HG03520 (cell line): ENCODE data around the gene CORO7.

ENCODE experiments used
- ATAC-seq: cut with Tn5 transposase; IDR thresholded peaks from one replicate; pipeline ENCODE4 v1.9.1; 2021; ENCODE audit warnings: mild to moderate bottlenecking, moderate library complexity; ENCODE audit not compliant: unreplicated experiment

The CORO7 gene

DNA sequence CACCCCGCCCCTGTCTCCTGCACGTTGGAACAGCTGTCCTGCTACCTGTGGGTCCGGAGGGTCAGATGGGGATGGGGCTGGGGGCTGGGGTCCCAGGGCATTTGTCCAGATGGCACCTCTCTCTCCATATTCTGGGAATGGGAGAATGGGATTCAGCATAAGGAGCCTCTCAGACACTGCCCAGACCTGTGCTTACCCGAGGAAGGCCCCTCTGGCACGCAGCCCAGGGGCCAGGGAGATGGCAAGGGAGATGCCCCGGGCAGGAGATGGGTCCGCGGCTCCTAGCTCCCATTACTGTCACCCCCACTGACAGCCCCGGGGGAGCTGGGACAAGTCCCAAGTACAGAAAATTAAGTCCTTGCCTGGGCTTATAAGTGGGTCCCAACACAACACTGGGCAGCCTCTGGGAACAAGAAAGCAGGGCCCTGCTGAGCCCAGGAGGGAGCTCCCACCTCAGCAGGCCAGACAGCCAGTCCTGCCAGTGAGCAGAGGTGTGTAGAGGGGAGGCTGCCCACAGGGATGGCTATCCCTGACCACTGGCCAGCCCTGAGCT lies 43.0 kb downstream of the CORO7 start:
- ATAC-seq = no peak

DNA sequence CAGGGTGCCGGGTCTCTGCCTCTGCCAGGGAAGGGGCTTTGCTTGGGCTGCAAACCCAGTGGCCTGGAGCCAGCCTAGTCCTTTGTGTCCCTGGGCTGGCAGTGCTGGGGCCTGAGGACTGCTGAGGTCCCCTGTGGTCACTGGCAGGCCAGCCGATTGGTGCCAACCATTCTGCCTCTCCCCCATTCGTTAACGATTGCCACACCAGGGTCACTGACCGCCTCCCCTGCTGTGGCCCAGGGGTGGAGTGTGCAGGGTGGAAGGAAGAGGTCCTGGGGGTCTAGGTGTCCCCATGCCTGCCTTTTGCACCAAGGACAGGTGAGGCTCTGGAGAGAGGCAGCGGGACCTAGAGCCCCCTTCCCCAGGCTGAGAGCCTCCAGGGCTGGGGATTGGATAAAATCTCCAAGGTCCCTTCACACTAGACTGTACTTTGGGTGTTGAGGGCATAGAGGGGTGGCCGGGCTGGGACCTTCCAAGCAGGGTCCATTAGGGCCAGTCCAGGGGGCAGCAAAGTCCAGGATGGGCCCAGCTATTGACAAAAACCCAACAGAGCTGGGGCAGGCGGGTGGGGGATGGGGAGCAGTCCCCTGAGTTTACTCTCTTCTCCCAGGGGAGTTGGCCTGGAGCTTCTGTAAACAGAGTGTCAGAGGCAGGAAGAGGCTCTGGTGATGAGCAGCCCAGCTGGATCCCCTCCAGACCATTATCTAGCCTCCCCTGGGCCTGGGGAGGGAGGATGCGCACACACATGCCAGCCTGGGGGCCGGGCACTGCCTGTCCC lies 43.6 kb downstream of the CORO7 start:
- ATAC-seq = no peak

DNA sequence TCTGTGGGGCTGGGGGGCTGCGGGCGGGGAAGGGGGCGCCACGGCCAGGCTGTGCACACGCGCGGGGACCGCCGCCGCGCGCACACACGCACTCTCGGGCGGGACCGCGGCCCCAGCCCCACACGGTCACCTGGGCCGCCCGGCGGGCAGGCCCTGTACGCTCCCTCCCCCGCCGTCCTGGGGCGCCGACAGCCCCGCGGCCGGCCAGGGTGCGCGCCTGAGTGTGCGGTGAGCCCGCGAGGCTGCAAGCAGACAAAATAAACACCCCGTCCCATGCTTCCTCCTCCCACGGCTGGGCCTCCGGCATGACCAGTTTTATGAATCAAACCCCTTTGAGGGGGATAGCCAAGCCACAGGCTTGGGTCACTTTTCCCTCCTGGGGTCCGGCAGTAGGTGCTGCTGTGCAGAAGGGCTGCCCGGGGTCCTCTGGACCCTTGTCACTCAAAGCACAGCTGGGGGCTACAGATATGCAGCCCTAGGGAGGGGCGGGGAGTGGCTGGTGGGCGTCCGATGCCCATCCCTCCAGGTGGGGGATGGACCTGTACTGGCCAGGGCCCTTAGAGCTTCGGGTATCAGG lies 44.3 kb downstream of the CORO7 start:
- no peak for ATAC-seq

DNA sequence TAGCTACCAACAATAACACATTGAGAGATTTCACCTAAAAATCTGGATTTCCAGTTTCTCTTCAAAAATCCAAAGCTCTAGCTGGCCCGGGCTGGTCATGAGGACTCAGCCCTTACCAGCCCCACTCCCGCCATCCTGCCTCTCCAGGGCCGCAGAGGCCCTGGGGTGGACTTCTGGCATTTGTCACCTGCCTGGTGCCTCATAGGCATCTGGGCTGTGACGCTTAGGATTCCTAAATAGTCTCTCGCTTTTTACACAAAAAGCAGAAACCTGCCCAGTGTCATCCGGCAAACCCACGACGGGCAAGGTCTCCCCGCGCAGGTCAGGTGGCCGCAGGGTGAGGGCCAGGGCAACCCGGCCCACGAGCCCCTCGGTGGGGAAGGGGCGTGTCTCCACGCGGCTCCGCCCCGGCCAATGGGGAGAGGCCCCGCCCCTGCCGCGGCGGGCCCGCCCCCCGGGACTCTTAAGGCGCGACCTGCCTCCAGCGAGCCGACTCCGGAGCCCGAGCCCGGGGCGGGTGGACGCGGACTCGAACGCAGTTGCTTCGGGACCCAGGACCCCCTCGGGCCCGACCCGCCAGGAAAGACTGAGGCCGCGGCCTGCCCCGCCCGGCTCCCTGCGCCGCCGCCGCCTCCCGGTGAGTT lies 44.9 kb downstream of the CORO7 start, which contains the start of gene VASN:
Gene VASN (plus strand): TSS at position 492 of the 644 bp plus-strand sequence. CDS start 9,030 bp downstream, outside the sequence.
- ATAC-seq = peak; percentile 52

DNA sequence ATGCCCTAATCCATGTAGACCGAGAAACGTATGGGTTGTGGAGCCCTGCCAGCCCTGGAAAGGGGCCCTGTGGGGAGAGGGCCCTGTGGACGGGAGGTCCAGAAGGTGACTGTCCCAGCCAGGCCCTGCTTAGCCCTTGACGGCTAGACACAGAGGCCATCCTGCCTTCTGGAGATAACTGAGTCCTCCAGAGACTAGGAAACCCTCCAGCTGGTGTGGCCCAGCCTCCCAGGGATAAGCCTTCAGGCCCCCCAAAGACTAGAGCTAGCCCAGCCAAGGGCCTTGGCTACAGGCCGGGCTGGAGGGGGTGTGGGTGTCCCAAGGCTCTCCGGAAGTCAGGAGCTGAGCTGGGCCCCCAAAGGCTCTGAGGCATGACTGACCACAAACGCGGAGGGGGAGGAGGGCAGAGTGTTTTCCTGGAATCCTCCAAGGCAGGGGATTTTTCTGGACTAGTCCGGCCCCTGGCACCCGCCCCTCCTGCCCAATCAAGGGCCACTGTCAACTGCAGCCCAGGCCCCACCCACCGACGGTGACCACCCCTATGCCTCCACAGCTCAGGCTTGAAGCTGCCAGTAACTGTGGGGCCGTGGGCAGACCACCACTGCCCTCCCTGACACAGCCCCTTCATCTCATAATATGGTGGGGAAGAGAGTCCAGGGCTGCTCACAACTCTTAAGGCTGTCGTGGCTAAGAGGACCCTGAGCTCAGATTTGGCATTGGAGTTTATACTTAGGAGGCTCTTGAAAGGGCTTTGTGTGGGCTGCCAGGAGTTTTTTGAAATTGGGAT lies 45.6 kb downstream of the CORO7 start:
- ATAC-seq = no peak

DNA sequence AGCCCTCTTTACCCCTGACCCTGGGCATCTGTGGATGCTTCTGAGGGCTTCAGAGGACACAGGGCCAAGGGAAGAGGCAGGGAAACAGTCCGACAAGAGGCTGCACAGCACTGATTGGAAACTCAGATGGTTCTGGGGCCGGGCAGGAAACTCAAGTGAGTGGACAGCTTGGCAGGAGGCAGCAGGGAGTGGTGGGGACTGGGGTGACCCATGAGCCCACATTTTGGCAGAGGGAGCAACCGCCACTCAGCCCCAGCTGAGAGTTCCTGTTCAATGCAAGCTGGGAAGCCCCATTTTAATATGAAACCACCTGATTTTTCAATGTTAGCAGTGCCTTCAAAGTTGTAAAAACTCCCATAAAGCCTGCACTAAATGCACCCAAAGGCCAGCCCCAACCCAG lies 46.2 kb downstream of the CORO7 start:
- ATAC-seq = no peak

DNA sequence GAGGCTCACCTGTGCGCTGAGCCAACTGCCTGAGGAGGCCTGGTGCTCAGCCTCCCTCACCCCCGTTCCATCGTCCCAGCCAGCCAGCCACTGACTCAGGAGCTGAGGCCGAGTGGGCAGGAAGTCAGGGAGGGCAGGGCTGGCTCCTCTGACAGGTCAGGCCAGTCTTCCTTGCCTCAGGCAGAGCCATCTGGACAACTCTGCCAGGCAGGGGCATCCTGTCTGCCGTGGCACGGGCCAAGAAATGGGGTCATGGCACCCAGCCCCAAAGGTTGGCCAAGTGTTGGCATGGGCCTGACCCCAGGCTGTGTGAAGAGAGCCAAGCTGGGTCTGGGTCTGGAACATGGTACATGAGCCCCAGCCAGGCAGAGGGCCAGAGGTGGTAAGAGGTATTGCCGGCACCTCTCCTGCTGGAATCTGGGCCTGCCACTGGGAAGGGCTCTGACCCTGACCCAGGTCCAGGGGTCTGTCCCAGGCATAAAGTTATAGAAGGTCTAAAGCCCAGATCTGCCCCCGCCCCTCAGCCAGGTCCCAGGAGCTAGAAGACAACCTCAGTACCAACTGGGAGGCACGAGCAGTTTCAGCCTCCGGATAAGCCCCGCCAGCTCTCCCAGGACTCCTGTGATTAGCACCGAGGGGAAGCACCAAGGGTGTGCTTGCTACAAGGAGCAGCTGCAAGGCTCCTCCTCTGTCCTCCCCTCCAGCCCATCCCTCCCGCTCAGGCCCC lies 47.2 kb downstream of the CORO7 start:
- no peak for ATAC-seq

DNA sequence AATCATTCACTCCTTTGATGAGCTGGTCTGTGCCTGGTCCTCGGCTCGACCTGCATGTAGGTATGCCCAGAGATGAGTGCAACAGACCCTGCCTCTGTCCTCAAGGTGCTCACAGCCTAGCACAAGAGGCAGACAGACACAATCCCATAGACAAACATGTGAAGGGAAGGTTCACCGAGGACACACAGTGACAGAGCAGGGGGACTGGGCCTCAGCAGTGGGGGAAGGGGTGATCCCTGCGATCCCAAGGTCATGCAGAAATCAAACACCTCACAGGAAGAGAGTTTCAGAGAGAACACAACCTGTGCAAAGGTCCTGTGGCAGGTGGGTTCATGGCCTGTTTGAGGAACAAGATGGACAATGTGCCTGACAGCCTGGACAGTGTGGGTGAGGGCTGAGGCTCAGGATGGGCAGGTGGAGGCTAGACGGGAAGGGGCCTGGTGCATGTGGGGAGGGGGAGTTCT lies 49.0 kb downstream of the CORO7 start:
- ATAC-seq = no peak

DNA sequence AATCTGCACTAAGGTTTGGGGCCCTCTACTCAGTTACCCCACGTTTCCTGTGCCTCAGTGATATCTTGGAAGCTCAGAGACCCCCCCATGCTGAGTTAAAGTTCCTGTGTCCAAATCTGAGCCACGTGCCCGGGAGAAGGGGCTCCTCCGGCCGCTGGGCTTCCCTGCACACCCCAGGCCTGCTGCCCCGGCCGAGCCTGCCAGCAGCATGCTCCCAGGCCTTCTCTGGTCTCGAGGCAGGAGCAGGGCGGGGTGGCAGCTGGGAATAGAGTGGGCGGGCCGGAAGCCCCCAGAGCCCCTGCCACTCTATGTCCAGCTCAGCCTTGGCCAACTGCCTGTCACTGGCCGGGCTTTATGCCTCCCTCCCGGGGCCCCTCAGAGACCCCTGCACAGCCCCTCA lies 50.4 kb downstream of the CORO7 start:
- ATAC-seq = no peak

DNA sequence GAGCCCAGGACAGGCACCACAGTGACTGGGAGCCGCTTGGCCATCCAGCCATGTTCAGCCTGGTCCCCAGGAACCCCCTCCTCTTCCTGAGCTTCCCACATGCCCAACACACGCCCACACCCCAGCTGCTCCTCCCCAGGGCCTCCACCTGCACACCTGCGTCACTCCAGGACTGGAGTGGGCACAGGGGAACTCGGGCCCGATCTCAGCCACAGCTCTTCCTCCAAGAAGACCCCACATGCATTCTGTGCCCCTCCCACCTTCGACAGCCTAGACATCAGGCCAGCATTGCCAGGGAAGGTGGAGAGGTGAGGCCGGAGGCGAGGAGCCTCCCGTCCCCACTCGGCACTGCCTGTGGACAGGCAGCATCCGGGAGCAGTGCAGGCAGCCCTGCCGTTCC lies 50.8 kb downstream of the CORO7 start:
- ATAC-seq = no peak

DNA sequence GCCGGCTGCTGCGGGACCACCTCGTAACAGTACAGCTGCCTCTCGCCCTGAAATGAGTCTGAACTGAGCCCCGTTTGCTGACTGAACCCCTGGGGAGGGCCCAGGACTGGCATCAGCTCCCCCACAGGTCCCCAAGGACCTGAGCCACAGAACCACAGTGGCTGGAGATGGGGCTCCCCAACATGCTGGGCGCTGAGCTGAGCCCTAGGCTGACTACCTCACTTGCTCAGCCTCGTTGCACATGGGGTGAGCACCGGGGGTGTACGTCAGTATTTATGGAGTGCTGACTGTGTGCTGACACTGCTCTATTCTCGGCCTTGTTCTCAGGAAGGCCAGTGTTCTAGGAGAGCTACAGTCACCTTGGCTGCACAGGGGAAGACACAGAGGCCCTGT lies 51.4 kb downstream of the CORO7 start:
- no peak for ATAC-seq

DNA sequence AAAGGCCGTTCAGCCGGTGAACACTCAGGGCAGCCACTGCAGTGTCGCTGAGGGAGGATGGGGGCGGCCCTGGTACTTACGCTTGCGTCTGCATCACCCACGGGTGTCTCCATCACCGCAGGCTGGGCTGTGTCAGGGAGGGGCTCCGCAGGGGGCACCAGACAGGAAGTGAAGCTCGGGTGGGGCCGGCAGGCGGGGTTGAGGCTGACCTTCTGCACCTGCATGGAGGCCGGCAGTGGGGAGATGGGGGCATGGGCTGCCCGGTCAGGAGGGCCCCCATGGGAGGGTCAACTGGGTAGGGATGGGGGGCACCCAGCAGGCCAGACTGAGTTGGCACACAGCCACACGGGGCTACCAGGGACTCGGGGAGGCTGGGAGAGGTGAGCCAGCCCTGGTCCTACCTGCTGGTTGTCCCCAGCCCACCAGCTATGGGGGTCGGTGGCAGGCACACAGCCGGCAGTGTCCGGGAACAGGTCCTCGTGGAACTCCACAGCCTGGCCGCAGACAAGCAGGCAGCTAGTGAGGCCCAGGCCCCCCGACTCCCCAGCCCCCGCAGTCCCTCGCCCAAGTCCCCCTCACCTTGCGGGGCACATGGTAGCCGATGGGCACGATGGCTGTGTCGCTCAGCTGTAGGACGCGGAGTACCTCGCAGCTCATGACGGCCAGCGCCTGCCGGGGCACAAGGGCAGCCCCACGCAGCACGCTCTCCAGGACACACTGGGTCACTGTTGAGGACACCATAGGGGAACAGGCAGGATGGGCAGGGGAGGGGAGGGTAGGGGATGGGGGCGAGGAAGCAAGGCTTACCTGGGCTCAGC lies 52.0 kb downstream of the CORO7 start:
- ATAC-seq = no peak

DNA sequence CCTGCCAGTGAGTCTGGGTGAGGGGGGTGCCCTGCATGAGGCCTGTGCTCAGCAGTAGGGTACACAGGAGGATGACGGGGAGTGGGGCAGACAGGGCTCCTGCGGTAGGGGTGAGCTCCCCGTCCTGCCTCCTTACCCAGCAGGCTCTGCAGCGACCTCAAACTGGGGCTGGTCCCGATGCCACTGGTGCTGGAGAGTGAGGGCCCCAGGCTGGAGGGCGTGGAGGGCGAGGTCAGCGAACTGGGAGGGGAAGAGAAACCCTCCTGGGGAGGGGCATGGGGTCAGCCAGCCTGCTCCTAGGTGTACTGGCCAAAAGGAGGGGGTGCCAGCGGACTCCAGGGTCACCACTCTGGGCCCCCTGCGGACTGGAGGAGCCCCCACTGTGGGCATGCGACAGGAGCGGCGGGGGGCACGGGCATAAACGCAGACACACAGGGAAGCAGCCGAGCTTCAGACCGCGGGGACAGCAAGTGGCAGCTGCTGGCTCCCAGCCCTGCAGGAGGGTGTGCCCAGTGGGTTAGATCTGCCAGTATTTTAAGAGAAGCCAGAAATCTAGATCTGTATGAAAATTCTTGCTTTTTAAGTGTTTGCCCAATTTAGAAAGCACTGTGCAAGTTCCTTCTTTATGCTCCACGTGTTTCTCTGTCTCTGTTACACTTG lies 53.8 kb downstream of the CORO7 start:
- no peak for ATAC-seq

DNA sequence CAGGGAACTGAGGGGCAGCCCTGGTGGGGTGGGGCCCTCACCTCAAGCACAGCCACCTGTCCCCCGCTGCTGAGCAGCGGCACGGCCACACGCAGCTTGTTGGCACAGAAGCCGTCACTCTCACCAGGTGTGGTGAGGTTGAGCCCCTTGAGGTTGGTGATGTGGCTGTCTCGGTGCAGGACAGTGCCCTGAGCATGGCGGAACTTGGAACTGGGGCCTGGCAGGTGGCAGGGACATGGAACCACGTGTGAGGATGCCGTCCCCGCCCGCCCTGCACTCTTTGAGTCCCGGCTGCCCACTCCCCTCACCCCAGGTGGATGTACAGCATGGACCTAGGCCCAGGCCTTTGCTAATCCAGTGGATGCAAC lies 54.5 kb downstream of the CORO7 start:
- no peak for ATAC-seq

DNA sequence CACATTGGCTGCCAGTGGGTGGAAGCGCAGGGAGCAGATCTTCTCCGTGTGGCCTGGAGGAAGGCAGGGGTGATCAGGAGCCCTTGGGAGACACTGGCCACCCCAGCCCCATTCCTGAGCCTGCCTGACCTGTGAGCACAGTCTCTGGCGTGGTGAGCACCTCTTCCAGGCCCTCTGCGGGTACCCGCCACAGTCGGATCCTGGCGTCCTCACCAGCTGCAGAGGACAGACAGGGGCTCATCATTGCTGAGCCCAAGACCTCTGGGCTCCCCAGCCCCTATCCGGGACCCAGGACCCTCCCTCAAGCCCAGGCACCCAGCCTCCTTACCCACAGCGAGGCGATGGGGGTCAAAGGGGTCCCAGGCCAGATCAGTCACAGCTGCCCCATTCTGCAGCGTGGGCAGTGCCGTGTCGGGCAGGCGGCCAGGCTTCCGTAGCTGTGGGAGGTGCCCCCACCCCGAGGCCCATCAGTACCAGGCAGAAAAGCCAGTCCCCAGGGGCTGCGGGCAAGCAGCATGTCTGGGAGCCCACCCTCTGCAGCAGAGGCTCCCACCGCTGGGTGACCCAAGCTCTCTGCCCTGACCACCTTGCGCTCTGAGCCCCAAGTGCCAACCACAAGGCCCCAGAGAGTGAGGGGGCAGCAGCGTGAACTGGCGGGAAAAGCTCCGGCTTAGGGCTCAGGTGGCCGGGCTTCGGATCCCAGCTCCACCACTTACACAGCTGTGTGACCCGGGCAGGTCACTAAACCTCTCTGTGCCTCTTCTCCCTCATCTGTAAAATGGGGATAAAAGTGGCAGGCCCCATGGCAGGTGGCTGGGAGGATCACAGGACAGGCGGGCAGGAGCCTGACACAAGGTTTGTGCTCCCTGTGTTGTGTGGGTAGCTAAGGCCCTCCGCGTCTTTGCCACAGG lies 55.1 kb downstream of the CORO7 start:
- no peak for ATAC-seq

DNA sequence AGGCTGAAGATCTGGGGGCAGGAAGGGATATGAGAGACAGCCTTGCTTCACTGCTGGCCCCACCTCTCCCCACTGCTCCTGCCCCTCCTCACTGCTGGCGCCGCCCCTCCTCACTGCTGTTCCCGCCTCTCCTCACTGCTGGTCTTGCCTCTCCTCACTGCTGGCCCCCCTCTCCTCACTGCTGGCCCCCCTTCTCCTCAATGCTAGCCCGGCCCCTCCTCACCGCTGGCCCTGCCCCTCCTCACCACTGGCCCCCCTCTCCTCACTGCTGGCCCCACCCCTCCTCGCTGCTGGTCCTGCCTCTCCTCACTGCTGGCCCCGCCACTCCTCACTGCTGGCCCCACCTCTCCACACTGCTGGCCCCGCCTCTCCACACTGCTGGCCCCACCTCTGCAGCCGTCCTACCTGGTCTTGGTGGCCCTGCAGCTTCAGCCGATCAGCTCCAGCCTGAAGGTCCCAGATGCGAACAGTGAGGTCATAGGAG lies 55.8 kb downstream of the CORO7 start:
- no peak for ATAC-seq

DNA sequence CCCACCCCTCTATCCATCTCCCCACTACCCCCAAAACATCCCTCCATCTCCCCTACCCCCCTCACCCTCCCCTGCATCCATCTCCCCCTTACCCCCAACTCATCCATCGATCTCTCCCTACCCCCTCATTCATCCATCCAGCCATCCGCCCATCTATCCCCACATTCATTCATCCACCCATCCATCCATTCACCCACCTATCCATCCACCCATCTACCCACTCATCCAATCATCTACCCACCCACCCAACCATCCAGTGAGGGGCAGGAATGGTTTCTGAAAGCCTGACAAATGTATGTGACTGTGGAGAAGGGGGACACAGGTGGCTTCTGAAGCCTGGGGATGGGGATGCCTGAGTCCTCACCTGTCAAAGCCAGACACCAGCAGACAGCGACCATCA lies 56.5 kb downstream of the CORO7 start:
- ATAC-seq = no peak
